ENCODE results near the gene YY1AP1. TPM values are rescaled to one million over a fixed set of nuclear protein-coding genes. Genes with fewer than 3 reads are reported as not detected.

The YY1AP1 gene
- total and polyA plus RNA-seq, 10 of the 15 experiments (the other 5 are each of a cell fraction or from before 2014, with no cell fraction given) = 13.2 to 118 (median 40.5) TPM

- TF ChIP-seq MLLT1 (IDR thresholded peaks at IDR 0.05) (no peak), EGR1 (IDR thresholded peaks at IDR 0.05; ENCODE audit: borderline replicate concordance in 1 of 2, low read depth in 2 of 2, low read length in 2 of 2) (no peak), KDM1A (IDR thresholded peaks at IDR 0.05; ENCODE audit: borderline replicate concordance) (no peak), POLR2A (IDR thresholded peaks at IDR 0.05; ENCODE audit: low read depth, low read length) (no peak)
Measured at GRCh38 chr1:155695072-155695471, 6.5 kb upstream of the YY1AP1 start (continued).

GRCh38 chr1:155694167-155694566, 5.6 kb upstream of the YY1AP1 start:
- Histone ChIP-seq H2AFZ (ENCODE audit: control insufficient read depth, low read depth, low read length) (no peak overlapping the region), H3K4me3 (no peak overlapping the region), H3K9me3 (replicated peaks; ENCODE audit: control insufficient read depth, insufficient read depth, low read length) (peaks cover 4% of the 10 kb centered on the region; the same call in 1 of the 3 replicates), H4K20me1 (ENCODE audit: control insufficient read depth, insufficient read depth) (no peaks in the 10 kb centered on the region), H3K79me2 (ENCODE audit: control insufficient read depth, insufficient read depth, low read length) (peaks cover 83% of the 10 kb centered on the region), H3K4me1 (ENCODE audit: control insufficient read depth, insufficient read depth, low read length) (no peaks in the 10 kb centered on the region), H3K27me3 (replicated peaks in 1 of 2; ENCODE audit: control insufficient read depth in 2 of 2, insufficient read depth in 2 of 2, low read length in 1 of 2) (no peaks in the 10 kb centered on the region), H3K4me2 (ENCODE audit: control insufficient read depth, insufficient read depth) (no peak overlapping the region), H3K27ac (ENCODE audit: control insufficient read depth, insufficient read depth) (no peak overlapping the region), H3K36me3 (ENCODE audit: control insufficient read depth in 2 of 2, insufficient read depth in 2 of 2, low read length in 1 of 2) (peaks cover 0 to 8% of the 10 kb centered on the region in 2 experiments; a peak in 2 of 4 replicates), H3K9ac (ENCODE audit: control insufficient read depth, insufficient read depth, low read length) (no peak overlapping the region)
- intact Hi-C loops (cut with micrococcal nuclease; ENCODE audit: unreplicated experiment) (no loop called here), in situ Hi-C loops (cut with MboI) (no loop called here)
- SMC1A ChIA-PET (ENCODE audit: uncharacterized antibody, unreplicated experiment) = interaction anchor here (0.6 kb wide), 1 partner anchor 8 kb away, joined by 3 read pairs; no protein-coding TSS in a partner anchor
- 90% methylated on average over 7 of the region's 7 CpGs for WGBS (ENCODE audit: insufficient coverage, insufficient replicate concordance, low lambda C conversion rate, missing lambda C conversion rate)
- DNase-seq (ENCODE audit: low read depth, low spot score) (no peak), FAIRE-seq (no peak), ATAC-seq (no peak)
- no peak for TF ChIP-seq ATF7 (IDR thresholded peaks at IDR 0.05; ENCODE audit: low read depth)
- CTCF ChIA-PET = no interaction called here
- BruUV-seq (replicated peaks) = no TSS peak
- RAD21 ChIA-PET (ENCODE audit: unreplicated experiment) = no interaction called here
- POLR2A ChIA-PET = interaction anchor here (0.5 kb wide), 1 partner anchor 1532 kb away, joined by 3 read pairs; no protein-coding TSS in a partner anchor
